Left lung (tissue), 10 donors: ENCODE results near the gene KCNAB1. TPM values are rescaled to one million over a fixed set of nuclear protein-coding genes. Genes with fewer than 3 reads are reported as not detected.

ENCODE experiments used
- ATAC-seq: fragments of 200-7000 bp; cut with Tn5 transposase; one replicate; pipeline ENCODE4 v1.9.1; 2020; ENCODE audit warnings: moderate library complexity
- DNase-seq, 4 donors: peaks; one replicate each; pipeline ENCODE4 v3.0.0-alpha.2; 2013 to 2020
- H3K27ac ChIP-seq, 2 donors: fragments of 200-600 bp; sonication (generic) in 1 of 2; one replicate each; pipeline versions ENCODE4 v1.5.0 to v1.8.0; 2020 to 2021
- H3K27me3 ChIP-seq, 2 donors: fragments of 200-600 bp; sonication (generic) in 1 of 2; one replicate each; pipeline versions ENCODE4 v1.5.0 to v1.8.0; 2020 to 2021
- H3K36me3 ChIP-seq, 2 donors: fragments of 200-600 bp; sonication (generic) in 1 of 2; one replicate each; pipeline versions ENCODE4 v1.5.0 to v1.8.0; 2020 to 2021
- H3K4me1 ChIP-seq, 2 donors: fragments of 200-600 bp; one replicate each; pipeline ENCODE4 v1.8.0; 2021
- H3K4me3 ChIP-seq, 2 donors: fragments of 200-600 bp; sonication (generic) in 1 of 2; one replicate each; pipeline versions ENCODE4 v1.5.0 to v1.8.0; 2020 to 2021; ENCODE audit warnings: mild to moderate bottlenecking in 1 of 2
- H3K9me3 ChIP-seq, 2 donors: fragments of 200-600 bp; sonication (generic) in 1 of 2; one replicate each; pipeline versions ENCODE4 v1.5.0 to v1.8.0; 2020 to 2021
- intact Hi-C, 2 donors: fragments of 100-400 bp; cut with DNase I; formaldehyde crosslinking; loops; one replicate each; pipeline versions ENCODE4 v1.11.2 to v1.14.2; 2022
- polyA plus RNA-seq, 6 donors: library from polyadenylated mRNA; unstranded; fragments of 120-200 nt; gene quantifications; one replicate each; pipeline ENCODE4 v1.2.1, GENCODE V29; 2013; ENCODE audit not compliant: insufficient read length in 6 of 6
- total RNA-seq, 2 donors: library from RNA; stranded (reverse); fragmentation: NEBNext Ultra II Directional; extraction: Animal tissue kit (Norgen Biotek cat#: 25700); gene quantifications; one replicate each; pipeline ENCODE4 v1.2.1, GENCODE V29; 2021
- TF ChIP-seq, protein P1 (sequence below), 2 donors: fragments of 200-600 bp; sonication (generic) in 1 of 2; IDR thresholded peaks; one replicate each; pipeline versions ENCODE4 v1.5.0 to v1.8.0; 2021; ENCODE audit warnings: antibody characterized with exemption in 2 of 2
- donor health status: DM: no; HTN: yes; CAD: no.
- donor health status: DM: no; HTN: no; CAD: no.

The KCNAB1 gene
- total and polyA plus RNA-seq, 8 donors = 0.58 to 1.7 (median 1.5) TPM

DNA sequence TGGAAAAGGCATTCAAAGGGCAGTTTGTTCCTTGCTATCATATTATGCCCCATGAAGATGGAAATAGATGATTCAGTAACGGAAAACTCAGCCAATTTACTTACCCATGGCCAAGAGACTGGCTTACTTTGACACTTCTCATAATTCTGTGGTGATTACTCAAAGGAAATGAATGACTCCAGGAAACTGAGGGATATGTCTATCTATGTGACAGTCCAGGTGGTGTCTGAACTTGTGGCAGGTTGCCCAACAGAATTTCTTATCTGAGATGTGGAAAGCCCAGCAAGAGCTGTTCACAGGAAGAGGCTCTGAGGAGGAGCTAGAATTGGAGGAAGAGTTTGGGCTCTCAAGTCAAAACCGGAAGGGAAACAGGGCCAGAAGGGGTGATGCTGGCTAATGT, 91.2 kb downstream of the KCNAB1 start:
- DNase-seq (no peak), ATAC-seq (no peak)
- H3K9me3 ChIP-seq = no peaks in the 10 kb centered on the region
- H3K27me3 ChIP-seq = no peaks in the 10 kb centered on the region
- intact Hi-C loops = no loop called here
- no peak overlapping the region for H3K4me3 ChIP-seq
- TF ChIP-seq, protein P1, sequence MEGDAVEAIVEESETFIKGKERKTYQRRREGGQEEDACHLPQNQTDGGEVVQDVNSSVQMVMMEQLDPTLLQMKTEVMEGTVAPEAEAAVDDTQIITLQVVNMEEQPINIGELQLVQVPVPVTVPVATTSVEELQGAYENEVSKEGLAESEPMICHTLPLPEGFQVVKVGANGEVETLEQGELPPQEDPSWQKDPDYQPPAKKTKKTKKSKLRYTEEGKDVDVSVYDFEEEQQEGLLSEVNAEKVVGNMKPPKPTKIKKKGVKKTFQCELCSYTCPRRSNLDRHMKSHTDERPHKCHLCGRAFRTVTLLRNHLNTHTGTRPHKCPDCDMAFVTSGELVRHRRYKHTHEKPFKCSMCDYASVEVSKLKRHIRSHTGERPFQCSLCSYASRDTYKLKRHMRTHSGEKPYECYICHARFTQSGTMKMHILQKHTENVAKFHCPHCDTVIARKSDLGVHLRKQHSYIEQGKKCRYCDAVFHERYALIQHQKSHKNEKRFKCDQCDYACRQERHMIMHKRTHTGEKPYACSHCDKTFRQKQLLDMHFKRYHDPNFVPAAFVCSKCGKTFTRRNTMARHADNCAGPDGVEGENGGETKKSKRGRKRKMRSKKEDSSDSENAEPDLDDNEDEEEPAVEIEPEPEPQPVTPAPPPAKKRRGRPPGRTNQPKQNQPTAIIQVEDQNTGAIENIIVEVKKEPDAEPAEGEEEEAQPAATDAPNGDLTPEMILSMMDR (IDR thresholded peaks at IDR 0.05) = no peak
- no peaks in the 10 kb centered on the region for H3K4me1 ChIP-seq
- H3K36me3 ChIP-seq = no peaks in the 10 kb centered on the region
- H3K27ac ChIP-seq = no peak overlapping the region

DNA sequence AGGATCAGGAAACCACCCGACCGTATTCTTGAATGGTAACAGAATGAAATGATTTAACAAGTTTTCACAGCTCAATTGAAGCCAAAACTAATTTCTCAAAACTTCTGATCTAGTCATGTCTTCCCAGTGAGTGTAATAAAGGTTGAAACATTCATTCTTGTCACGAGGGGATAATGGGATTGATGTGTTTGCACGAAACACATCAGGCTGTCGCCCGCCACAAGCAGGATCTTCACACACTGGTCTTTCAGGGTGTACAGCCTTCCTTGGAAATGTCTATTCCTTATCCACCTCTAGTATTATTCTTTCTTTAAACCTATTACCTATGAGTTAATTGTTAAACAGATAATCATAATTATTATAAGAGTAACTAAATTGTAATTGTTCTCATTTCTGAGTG, 94.3 kb downstream of the KCNAB1 start:
- ATAC-seq (no peak), DNase-seq (no peak)
- Histone ChIP-seq H3K9me3 (no peaks in the 10 kb centered on the region), H3K4me3 (no peak overlapping the region), H3K4me1 (no peaks in the 10 kb centered on the region), H3K36me3 (no peaks in the 10 kb centered on the region), H3K27ac (no peak overlapping the region), H3K27me3 (no peaks in the 10 kb centered on the region)
- intact Hi-C loops = no loop called here
- TF ChIP-seq, protein P1 (IDR thresholded peaks at IDR 0.05) = no peak

DNA sequence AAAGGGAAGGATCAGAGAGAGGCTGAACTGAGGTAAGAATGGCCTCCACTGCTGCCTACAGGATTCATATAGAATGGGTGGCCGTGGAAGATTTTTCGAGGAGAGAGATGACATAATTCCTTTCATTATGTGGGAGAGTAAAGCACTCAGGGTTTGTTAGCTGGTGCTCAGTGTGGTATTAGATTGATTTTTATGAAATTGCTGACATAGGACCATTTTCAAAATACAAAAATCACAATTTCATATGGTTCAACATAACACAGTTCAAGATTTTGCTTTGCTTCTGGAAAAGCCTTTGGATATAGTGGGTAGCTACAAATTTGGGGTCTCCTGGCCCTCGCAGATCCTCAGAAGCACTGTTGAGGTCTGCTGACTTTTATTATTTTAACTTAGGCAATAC, 95.4 kb downstream of the KCNAB1 start:
- H3K27ac ChIP-seq = no peak overlapping the region
- ATAC-seq = no peak
- H3K4me1 ChIP-seq = no peaks in the 10 kb centered on the region
- H3K36me3 ChIP-seq = no peaks in the 10 kb centered on the region
- intact Hi-C loops = no loop called here
- no peaks in the 10 kb centered on the region for H3K9me3 ChIP-seq
- TF ChIP-seq, protein P1 (IDR thresholded peaks at IDR 0.05) = no peak
- H3K4me3 ChIP-seq = no peak overlapping the region
- no peaks in the 10 kb centered on the region for H3K27me3 ChIP-seq
- no peak for DNase-seq

DNA sequence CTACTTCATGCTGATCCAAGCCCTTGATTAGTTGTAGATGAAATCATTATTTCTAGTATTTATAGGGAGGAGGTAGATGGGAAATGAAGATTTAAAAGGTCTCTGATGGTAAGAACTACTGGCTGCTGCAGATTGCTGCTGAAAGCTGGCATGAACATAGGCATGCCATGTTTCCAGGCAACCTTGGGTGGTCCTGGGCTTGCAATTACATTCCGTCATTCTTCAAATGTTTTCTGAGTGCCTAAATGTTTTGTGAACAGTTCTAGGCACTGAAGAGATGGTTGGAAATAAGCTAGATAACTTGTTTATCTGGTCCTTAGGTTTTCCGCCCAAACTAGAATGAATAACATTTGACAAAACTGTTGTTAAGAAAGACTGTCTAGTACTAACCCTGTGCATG, 95.8 kb downstream of the KCNAB1 start:
- H3K27ac ChIP-seq = no peak overlapping the region
- DNase-seq (no peak), ATAC-seq (no peak)
- H3K9me3 ChIP-seq = no peaks in the 10 kb centered on the region
- H3K4me1 ChIP-seq = no peaks in the 10 kb centered on the region
- H3K27me3 ChIP-seq = no peaks in the 10 kb centered on the region
- intact Hi-C loops = no loop called here
- H3K4me3 ChIP-seq = no peak overlapping the region
- no peaks in the 10 kb centered on the region for H3K36me3 ChIP-seq
- TF ChIP-seq, protein P1 (IDR thresholded peaks at IDR 0.05) = no peak

DNA sequence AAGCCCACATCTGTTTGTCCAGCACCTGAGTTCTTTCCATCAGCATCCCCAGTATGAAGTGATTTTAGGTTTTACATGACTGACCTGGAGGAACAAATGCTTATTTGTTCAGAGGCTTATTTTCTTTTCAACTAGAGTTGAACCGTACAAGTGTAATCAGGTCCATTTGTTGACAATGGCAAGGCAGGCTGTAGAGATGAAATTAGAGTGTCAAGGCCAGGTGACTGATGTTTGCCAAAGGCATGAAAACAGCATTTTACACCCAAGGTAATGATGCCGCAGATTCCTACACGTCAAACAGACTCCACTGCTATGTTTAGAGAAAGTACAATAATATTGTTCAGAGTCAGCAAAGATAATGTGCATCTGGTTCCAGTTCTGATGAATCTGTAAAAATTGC, 96.5 kb downstream of the KCNAB1 start:
- no peak overlapping the region for H3K27ac ChIP-seq
- H3K9me3 ChIP-seq = no peaks in the 10 kb centered on the region
- no peaks in the 10 kb centered on the region for H3K4me1 ChIP-seq
- ATAC-seq (no peak), DNase-seq (no peak)
- no peaks in the 10 kb centered on the region for H3K27me3 ChIP-seq
- H3K36me3 ChIP-seq = no peaks in the 10 kb centered on the region
- intact Hi-C loops = no loop called here
- no peak overlapping the region for H3K4me3 ChIP-seq
- TF ChIP-seq, protein P1 (IDR thresholded peaks at IDR 0.05) = no peak
